ENCODE measurements around the gene WDR90.

DNA sequence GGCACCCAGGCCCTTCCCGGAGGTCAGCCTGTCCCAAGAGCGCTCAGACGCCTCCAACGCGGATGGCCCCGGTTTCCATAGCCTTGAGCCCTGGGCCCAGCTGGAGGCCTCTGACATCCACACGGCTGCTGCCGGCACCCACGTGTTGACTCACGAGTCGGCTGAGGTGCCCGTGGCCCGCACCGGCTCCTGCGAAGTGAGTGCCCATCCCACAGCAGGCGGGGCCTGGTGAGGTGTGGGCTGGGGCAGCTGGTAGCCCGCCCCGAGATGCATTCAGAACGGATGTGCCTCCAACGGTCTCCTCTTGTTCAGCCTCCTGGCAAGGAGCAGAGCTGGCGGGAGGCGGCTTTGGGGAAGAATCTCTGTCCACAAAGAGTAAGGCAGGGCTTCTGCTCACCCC lies 2.7 kb downstream of the WDR90 start:
- TF ChIP-seq, protein P1, sequence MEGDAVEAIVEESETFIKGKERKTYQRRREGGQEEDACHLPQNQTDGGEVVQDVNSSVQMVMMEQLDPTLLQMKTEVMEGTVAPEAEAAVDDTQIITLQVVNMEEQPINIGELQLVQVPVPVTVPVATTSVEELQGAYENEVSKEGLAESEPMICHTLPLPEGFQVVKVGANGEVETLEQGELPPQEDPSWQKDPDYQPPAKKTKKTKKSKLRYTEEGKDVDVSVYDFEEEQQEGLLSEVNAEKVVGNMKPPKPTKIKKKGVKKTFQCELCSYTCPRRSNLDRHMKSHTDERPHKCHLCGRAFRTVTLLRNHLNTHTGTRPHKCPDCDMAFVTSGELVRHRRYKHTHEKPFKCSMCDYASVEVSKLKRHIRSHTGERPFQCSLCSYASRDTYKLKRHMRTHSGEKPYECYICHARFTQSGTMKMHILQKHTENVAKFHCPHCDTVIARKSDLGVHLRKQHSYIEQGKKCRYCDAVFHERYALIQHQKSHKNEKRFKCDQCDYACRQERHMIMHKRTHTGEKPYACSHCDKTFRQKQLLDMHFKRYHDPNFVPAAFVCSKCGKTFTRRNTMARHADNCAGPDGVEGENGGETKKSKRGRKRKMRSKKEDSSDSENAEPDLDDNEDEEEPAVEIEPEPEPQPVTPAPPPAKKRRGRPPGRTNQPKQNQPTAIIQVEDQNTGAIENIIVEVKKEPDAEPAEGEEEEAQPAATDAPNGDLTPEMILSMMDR (IDR thresholded peaks at IDR 0.05) = no peak
- no peak for TF ChIP-seq POLR2A (IDR thresholded peaks at IDR 0.05)

Data from uterus (tissue), 2 donors.